GM18502 (cell line): ENCODE measurements around the gene ATP8A2.
"Not testable (repeated sequence)": the region's sequence is repeated elsewhere in the genome, so short reads cannot be mapped to it uniquely, and the experiment has no call there.

Source experiments
- ATAC-seq: cut with Tn5 transposase; IDR thresholded peaks from one replicate; pipeline ENCODE4 v1.9.1; 2021; ENCODE audit warnings: mild to moderate bottlenecking; ENCODE audit not compliant: unreplicated experiment, poor library complexity

The ATP8A2 gene

DNA sequence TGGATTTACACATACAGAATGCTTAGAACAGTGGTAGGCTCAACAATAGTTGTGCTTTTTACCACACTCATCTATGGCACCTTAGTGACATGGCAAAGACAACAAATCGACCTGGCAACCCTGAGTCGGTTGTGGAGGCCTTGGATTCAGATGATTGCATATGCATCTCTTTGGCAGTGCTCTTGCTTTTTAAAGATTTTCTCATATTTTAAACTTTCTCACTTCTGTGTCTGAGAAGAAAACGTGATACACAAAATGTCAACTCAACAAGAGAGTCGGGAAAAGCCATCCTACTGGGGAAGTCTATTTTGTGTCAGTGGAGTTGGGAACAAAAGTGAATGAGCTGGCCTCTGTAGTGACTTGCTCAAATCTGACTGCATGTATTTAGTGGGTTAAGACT lies 85.8 kb downstream of the ATP8A2 start:
- no peak for ATAC-seq

DNA sequence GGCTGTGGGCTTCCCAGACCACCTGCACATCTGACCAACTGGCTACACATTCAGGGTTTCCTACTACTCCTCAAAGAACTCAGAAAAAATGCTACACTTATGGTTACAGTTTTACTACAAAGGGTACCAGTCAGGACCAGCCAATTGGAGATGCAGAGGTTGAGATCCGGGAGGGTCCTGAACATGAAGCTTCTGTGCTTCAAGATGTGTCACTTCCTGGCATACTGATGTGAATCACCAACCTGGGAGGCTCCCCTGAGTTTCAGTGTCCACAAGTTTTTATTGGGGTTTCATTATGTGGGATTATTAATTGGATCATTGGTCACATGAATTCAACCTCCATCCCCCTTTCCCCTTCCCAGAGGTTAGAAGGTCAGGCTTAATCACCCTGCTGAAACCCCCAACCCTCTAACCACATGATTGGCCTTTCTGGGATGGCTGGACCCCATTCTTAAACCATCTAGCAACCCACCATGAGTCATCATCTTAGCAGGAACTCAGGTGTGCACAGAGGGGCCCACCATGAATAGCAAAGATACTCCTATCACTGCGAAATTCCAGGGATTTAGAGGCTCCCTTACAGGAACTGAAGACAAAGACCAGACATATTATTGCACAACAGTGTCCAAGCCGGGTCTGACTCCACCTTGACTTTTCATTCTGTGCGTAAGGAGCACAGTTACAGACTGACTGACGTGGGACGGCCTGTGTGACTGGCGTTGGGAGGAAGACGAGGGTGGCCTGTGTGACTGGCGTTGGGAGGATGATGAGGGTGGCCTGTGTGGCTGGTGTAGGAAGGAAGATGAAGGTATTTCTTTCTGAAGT lies 90.7 kb downstream of the ATP8A2 start:
- no peak for ATAC-seq

- ATAC-seq, result no peak
Observed at GRCh38 chr13:25463496-25463895, 91.7 kb downstream of the ATP8A2 start.

GRCh38 chr13:25466880-25467279 lies 95.1 kb downstream of the ATP8A2 start:
- no peak for ATAC-seq

- no peak for ATAC-seq
Observed at GRCh38 chr13:25468325-25469168, 96.8 kb downstream of the ATP8A2 start.

GRCh38 chr13:25469169-25469525 lies 97.4 kb downstream of the ATP8A2 start:
- ATAC-seq, result no peak

GRCh38 chr13:25473864-25474263 lies 102.1 kb downstream of the ATP8A2 start:
- no peak for ATAC-seq

GRCh38 chr13:25478186-25478585 lies 106.4 kb downstream of the ATP8A2 start:
- ATAC-seq, result no peak

DNA sequence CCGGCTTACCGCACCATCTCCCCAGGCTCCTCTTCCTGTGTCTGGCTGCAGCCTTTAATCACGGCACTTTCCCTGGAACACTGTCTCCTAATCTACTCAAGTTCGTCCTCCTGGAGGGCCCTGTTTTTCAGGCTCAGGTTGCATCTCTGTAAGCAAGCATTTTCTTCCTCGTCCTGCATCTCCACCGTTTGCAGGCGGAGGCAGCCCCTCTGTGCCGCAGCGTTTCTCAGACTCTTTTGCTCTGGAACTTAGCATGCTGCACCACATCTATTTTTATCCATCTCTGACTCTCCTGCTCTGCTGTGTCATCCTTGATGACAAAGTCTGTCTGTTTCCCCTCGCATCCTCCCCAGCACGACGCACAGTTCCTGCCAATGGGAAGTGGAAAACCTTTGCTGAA lies 117.5 kb downstream of the ATP8A2 start:
- ATAC-seq, result no peak

GRCh38 chr13:25490236-25490635 lies 118.5 kb downstream of the ATP8A2 start:
- ATAC-seq, result no peak

GRCh38 chr13:25493931-25494640 lies 122.3 kb downstream of the ATP8A2 start:
- no peak for ATAC-seq

DNA sequence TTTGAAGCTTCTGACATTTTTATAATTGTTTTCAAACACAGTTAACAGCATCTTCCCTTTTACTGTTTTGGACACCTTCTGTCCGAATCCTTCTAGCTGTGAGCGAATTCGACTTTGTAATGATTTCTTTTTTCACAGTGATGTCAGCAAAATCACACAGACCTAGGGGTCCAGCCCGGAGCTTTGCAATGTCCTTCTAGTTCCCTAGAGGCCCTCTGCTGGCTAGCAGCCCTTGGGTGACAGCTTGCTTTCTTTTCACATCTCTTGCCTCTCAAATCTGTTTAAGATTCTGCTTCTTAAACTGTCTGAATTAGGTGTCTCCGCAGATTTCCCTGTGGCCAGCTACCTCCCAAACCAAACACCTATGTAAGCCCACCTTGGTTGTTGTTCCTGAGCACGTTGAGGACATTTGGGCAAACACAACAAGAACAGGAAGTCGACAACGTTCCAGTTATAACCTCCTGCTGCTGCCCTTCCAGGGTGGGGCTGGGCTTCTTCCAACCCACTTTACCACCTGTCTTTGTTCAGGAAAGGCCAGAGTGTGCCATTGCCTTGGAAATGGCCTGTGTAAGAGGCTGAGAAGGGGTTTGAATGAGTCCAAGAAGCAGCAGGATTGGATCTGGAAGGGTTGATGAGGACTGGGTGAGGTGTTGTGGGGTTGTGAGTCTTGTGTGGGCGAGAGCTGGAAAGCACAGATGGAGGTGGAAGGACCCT lies 123.1 kb downstream of the ATP8A2 start:
- no peak for ATAC-seq

- no peak for ATAC-seq
Observed at GRCh38 chr13:25501231-25501630, 129.5 kb downstream of the ATP8A2 start.

GRCh38 chr13:25502031-25502430 lies 130.3 kb downstream of the ATP8A2 start:
- ATAC-seq, result no peak

DNA sequence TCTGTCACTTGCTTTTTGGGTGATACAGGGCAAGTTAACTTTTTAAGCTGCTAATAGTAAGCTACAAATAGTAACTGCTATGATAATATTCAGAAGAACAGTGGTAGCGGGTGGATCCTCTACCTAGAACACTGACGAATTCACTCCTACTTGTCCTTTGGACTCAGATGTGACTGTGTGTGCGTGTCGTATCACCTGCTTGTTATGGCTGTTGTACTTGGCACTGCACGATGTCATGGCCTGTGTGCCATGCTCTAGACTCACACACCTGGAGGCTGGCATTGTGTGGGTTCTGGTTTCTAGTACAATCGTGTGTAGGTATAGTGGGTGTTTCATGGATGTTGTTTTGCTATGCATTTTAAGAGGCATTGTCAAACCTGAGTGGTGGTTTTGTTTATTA lies 130.8 kb downstream of the ATP8A2 start:
- ATAC-seq, result no peak

DNA sequence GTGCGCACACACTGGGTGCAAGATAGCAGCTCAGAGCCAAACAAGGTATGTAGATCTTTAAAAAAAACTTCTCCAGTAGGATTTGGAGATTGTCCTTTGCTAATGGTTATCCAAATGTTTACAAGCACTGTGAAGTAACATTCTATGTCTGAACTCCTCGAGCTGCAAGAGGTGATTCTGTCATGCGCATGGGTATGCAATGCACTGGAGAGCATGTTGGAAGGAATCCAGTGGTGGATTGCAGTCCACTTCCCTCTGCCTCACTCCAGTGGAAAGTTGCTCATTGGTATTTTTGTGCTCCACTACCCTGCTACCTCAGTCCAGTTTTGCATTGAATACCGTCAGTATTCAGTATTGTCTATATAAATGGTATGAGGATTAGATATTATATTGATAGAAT lies 132.1 kb downstream of the ATP8A2 start:
- no peak for ATAC-seq

GRCh38 chr13:25507841-25508240 lies 136.1 kb downstream of the ATP8A2 start:
- ATAC-seq, result no peak

DNA sequence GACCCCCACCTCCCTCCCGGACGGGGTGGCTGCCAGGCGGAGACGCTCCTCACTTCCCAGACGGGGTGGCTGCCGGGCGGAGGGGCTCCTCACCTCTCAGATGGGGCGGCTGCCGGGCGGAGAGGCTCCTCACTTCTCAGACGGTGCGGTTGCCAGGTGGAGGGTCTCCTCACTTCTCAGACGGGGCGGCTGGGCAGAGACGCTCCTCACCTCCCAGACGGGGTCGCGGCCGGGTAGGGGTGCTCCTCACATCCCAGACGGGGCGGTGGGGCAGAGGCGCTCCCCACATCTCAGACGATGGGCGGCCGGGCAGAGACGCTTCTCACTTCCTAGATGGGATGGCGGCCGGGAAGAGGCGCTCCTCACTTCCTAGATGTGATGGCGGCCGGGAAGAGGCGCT lies 141.3 kb downstream of the ATP8A2 start:
- not testable (repeated sequence) for ATAC-seq

DNA sequence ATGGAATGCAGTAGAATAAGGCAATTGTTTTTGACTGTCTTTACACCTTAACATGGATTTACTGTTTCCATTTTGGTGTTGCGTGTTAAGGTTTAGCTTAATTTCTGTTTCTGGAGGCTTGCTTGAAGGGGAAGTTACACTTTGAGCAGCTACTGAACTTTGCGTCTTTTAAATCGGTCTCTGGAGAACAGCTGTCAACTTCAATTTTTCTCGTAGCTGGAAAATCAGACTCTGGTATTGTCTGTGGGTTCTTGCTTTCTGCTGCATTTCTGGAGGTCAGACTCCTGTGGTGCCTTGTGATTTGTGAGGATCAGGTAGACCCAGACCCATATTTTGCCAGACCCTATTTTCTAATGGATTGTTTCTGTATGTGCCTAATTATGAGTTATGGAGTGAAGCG lies 146.7 kb downstream of the ATP8A2 start:
- no peak for ATAC-seq

DNA sequence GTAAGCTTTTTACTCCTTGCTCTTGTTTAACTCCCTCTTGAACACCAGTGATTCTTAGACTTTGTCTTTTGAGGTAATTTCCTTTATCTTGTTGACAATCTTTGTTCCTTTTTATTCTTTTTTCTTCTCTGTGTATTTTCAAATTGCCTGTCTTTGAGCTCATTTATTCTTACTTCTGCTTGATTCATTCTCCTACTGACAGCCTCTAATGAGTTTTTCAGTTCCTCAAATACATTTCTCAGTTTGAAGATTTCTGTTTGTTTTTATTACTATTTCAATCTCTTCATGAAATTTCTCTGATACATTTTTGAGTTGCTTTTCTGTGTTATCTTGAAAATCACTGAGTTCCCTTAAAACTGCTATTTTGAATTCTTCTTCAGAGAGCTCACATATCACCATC lies 154.1 kb downstream of the ATP8A2 start:
- peak; percentile 58 for ATAC-seq
